Left ventricle myocardium inferior (tissue), 1 donor: ENCODE measurements around the gene STK32C. TPM values are rescaled to one million over a fixed set of nuclear protein-coding genes. Genes with fewer than 3 reads are reported as not detected.

Experiments used
- DNase-seq: peaks from one replicate; pipeline ENCODE4 v3.0.0-alpha.2; 2020
- H3K27ac ChIP-seq: fragments of 200-600 bp; replicated peaks from 2 replicates; pipeline ENCODE4 v1.8.0; 2021
- H3K27me3 ChIP-seq: fragments of 200-600 bp; 2 replicates; pipeline ENCODE4 v1.8.0; 2021; ENCODE audit warnings: low read depth
- H3K36me3 ChIP-seq: fragments of 200-600 bp; 2 replicates; pipeline ENCODE4 v1.8.0; 2021
- H3K4me1 ChIP-seq: fragments of 200-600 bp; 2 replicates; pipeline ENCODE4 v1.8.0; 2021
- H3K4me3 ChIP-seq: fragments of 200-600 bp; 2 replicates; pipeline ENCODE4 v1.8.0; 2021; ENCODE audit warnings: mild to moderate bottlenecking, moderate library complexity
- H3K9me3 ChIP-seq: fragments of 200-600 bp; replicated peaks from 2 replicates; pipeline ENCODE4 v1.8.0; 2021
- intact Hi-C: fragments of 100-400 bp; cut with micrococcal nuclease; formaldehyde crosslinking; loops from one replicate; pipeline ENCODE4 v1.11.0; 2022
- total RNA-seq: library from RNA; stranded (reverse); fragmentation: NEBNext Ultra II Directional; extraction: Animal tissue kit (Norgen Biotek cat#: 25700); gene quantifications from one replicate; pipeline ENCODE4 v1.2.1, GENCODE V29; 2021
- TF ChIP-seq, protein P1 (sequence below): fragments of 200-600 bp; IDR thresholded peaks from 2 replicates; pipeline ENCODE4 v1.8.0; 2021; ENCODE audit warnings: antibody characterized with exemption, mild to moderate bottlenecking, borderline replicate concordance
- donor health status: DM: no; HTN: yes; CAD: no; lungs with severe emphysema.

STK32C gene
- total RNA-seq, 1 donor from 2014 or later, result 4.4 TPM

DNA sequence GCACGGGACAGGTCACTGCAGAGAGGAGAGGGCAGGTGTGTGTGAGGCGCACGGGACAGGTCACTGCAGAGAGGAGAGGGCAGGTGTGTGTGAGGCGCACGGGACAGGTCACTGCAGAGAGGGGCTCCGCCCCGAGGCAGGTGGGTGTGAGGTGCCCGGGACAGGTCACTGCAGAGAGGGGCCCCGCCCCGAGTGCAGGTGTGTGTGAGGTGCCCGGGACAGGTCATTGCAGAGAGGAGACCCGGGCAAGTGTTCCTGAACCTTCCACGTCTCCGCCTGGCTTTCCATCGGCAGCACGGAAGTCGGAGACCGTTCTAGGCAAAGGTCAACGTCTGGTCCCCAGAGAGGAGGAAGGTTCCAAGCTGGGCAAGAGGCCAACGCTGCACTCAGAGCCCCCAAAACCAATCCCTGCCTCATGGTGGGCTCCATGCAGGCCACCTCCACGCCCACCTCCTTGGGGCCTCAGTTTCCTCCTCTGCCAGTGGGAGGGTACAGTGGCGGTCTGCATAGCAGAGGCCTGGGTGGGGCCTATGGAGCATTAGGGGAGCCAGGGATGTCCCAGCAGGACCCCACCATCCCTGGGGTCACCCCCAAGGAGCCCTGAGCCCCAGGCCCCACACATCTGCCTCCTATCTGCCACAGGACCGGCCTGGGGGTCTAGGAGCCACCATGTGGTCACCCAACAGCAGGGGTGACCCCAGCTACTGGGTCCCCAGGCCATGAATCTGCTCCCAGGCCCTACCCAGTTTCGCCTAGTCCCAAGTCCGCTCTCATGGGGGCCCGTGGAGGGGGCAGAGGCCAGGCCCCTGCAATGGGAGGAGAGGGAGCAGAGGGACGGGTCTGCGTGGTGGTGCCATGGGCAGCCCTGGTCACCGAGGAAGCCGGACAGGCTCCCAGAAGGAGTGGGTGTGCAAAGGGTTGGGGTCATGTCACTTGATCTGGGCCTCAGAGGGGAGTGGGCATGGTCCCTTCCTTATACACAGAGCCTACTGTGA is 57.0 kb downstream of the STK32C start:
- no peaks in the 10 kb centered on the region for H3K4me1 ChIP-seq
- peaks cover 28% of the 10 kb centered on the region for H3K27me3 ChIP-seq
- no peak overlapping the region for H3K27ac ChIP-seq
- no peaks in the 10 kb centered on the region for H3K9me3 ChIP-seq
- no peaks in the 10 kb centered on the region for H3K36me3 ChIP-seq
- no peak overlapping the region for H3K4me3 ChIP-seq
- DNase-seq, result no peak
- intact Hi-C loops, result no loop called here
- TF ChIP-seq, protein P1, sequence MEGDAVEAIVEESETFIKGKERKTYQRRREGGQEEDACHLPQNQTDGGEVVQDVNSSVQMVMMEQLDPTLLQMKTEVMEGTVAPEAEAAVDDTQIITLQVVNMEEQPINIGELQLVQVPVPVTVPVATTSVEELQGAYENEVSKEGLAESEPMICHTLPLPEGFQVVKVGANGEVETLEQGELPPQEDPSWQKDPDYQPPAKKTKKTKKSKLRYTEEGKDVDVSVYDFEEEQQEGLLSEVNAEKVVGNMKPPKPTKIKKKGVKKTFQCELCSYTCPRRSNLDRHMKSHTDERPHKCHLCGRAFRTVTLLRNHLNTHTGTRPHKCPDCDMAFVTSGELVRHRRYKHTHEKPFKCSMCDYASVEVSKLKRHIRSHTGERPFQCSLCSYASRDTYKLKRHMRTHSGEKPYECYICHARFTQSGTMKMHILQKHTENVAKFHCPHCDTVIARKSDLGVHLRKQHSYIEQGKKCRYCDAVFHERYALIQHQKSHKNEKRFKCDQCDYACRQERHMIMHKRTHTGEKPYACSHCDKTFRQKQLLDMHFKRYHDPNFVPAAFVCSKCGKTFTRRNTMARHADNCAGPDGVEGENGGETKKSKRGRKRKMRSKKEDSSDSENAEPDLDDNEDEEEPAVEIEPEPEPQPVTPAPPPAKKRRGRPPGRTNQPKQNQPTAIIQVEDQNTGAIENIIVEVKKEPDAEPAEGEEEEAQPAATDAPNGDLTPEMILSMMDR, result no peak

DNA sequence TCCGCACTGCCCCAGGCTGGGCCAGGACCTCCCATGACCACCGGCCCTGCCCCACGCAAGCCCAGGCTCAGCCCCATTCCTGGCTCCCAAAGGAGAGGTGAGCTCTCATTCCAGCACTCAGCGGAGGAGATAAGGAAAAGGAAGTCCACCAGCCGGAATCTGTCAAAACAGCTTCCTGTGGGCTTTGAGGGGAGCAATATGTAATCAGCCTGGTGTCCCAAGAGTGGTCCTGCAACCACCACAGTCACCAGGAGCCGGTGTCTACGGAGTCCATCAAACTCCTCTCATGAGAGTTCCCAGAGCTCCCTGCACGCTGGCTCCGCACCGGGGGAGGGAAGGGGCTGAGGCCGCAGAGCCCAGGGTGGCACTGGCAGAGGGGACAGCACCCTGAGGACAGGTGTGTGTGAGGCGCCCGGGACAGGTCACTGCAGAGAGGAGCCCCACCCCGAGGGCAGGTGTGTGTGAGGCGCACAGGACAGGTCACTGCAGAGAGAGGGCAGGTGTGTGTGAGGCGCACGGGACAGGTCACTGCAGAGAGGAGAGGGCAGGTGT is 57.9 kb downstream of the STK32C start:
- no peak for DNase-seq
- intact Hi-C loops, result no loop called here

DNA sequence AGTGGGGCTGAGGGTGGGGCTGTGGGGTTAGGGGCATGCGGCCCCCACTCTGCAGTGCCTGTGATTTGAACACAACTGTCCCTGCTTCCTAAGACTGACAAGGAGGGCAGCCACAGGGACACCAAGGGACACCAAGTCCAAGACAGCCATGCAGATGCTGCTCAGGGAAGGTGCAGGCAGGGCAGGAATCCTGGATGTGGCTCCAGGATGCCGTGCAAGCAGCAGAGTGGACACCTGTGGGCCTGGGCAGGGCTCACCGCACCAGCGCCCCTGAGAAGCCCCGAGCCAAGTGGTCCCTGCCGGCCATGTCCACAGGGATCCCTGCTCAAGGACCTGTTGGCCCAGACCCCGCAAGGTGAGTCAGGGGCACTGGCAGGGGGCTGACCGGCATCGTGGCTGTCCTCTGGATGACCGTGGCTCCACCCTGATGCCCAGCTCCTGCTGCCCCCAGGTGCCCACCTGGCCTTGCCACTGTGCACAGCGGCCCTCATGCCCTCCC is 58.5 kb downstream of the STK32C start:
- Histone ChIP-seq H3K36me3 (no peaks in the 10 kb centered on the region), H3K4me1 (no peaks in the 10 kb centered on the region), H3K27me3 (peaks cover 25% of the 10 kb centered on the region), H3K9me3 (no peaks in the 10 kb centered on the region), H3K4me3 (no peak overlapping the region), H3K27ac (no peak overlapping the region)
- TF ChIP-seq, protein P1, result no peak
- intact Hi-C loops, result no loop called here
- no peak for DNase-seq

More for the DNA sequence above, 57.9 kb downstream of the STK32C start:
- Histone ChIP-seq H3K27ac (no peak overlapping the region), H3K4me3 (no peak overlapping the region), H3K36me3 (no peaks in the 10 kb centered on the region), H3K4me1 (no peaks in the 10 kb centered on the region), H3K27me3 (peaks cover 25% of the 10 kb centered on the region), H3K9me3 (no peaks in the 10 kb centered on the region)
- TF ChIP-seq, protein P1, result no peak

DNA sequence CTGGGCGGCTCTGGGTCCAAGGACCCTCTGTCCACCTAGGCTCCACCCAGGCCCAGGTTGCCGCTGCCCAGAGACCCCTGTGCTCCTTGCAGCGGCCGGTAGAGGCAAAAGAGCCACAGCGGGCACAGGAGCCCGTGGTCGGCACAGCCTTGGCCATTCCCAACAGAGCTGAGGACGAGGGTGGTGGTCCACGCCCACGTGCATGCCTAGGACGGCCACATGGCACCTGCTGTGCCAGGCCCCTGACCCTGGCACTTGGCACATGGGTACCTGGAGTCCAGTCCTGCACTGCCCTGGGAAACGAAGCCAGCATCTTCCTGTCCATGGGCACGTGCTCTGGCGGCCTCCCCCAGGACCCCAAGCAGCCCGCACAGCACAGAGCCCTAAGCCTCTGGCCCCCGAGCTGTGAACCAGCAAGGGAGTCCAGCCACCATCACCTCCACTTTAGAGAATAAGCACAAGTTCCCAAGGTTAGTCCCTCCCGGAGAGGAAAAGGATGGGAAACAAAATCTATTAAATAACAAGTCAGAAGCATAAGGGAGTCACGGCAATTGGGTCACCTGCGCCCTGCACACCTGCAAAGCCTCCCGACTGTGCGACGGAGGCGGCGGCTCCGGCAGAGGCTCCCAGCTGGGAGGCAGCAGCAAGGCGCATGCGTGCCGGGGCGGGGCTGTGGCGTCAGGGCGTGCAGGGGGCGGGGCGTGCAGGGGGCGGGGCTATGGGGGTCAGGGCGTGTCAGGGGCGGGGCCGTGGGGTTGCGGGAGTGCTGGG is 59.1 kb downstream of the STK32C start:
- Histone ChIP-seq H3K4me3 (no peak overlapping the region), H3K9me3 (no peaks in the 10 kb centered on the region), H3K36me3 (no peaks in the 10 kb centered on the region), H3K27ac (no peak overlapping the region), H3K27me3 (peaks cover 25% of the 10 kb centered on the region), H3K4me1 (no peaks in the 10 kb centered on the region)
- intact Hi-C loops, result no loop called here
- no peak for DNase-seq
- TF ChIP-seq, protein P1, result no peak

DNA sequence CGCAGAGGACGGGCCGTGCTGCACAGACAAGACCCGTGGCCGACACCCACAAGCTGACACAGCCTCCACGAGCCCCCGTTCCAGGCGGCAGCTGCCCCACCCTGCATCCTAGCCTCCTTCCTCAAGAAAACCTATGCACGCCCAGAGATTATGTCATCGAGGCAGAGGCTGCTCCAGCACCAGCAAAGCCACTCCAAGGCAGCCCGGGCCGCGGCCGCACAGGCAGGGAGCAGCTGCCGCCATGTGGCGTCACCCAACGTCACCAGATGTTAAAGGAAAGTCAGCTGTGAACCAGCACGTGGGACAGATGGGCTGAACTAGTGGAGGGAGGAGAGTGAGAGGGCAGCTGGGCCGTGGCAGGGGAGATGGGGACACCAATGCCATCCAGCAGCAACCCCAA is 59.8 kb downstream of the STK32C start:
- Histone ChIP-seq H3K27ac (no peak overlapping the region), H3K27me3 (peaks cover 25% of the 10 kb centered on the region), H3K4me1 (no peaks in the 10 kb centered on the region), H3K4me3 (no peak overlapping the region), H3K36me3 (no peaks in the 10 kb centered on the region), H3K9me3 (no peaks in the 10 kb centered on the region)
- intact Hi-C loops, result no loop called here
- DNase-seq, result no peak
- TF ChIP-seq, protein P1, result no peak
